ENCODE results near the gene ITGA4.

DNA sequence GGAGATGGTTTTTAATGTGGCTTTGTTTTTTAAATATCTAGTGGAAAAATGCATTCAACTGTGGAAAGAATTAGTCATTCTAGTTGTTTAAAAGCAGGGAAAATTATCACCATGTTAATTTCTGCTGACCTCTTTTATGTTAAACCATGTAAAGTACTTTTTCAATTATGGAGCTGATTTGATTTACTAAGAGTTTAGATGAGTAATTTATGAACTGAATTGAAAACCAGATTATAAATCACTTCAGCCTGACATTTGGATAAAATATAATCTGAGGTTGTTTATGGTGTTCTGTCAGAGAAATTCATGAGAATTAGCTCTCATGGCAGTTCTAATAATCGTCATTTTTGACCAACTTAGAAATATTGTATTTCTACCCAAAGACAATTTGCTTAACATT lies 11.6 kb downstream of the ITGA4 start:
- TF ChIP-seq TAF1 (IDR thresholded peaks at IDR 0.05; ENCODE audit: borderline replicate concordance, low read depth, low read length) (no peak), POLR2AphosphoS5 (IDR thresholded peaks at IDR 0.05; ENCODE audit: low read depth, low read length) (no peak), POLR2A (IDR thresholded peaks at IDR 0.05; ENCODE audit: low read depth, low read length) (no peak)

Measured in GM12892 (cell line).